Fibroblast of lung (primary cell): ENCODE measurements around the gene YAF2. TPM values are rescaled to one million over a fixed set of nuclear protein-coding genes. Genes with fewer than 3 reads are reported as not detected.

ENCODE experiments used
- DNase-seq, 2 donors: peaks; one replicate each; pipeline versions ENCODE4 v3.0.0 to v3.0.0-alpha.2; 2010; ENCODE audit warnings: low read depth in 2 of 2
- H2AFZ ChIP-seq: 2 replicates; pipeline ENCODE4 v1.5.1; 2012; ENCODE audit warnings: low read length, control low read depth, inconsistent platforms
- H3K27ac ChIP-seq: 2 replicates; pipeline ENCODE4 v1.5.1; 2011; ENCODE audit warnings: low read length, control low read depth; ENCODE audit not compliant: insufficient read depth
- H3K27me3 ChIP-seq: 2 replicates; pipeline ENCODE4 v1.5.1; 2011; ENCODE audit warnings: mild to moderate bottlenecking, low read length; ENCODE audit not compliant: control insufficient read depth, insufficient read depth
- H3K36me3 ChIP-seq: 2 replicates; pipeline ENCODE4 v1.5.1; 2011; ENCODE audit warnings: low read length; ENCODE audit not compliant: control insufficient read depth, insufficient read depth
- H3K4me1 ChIP-seq: 2 replicates; pipeline ENCODE4 v1.5.1; 2011; ENCODE audit warnings: low read length; ENCODE audit not compliant: control insufficient read depth, insufficient read depth; ENCODE audit errors: extremely low read depth
- H3K4me2 ChIP-seq: 2 replicates; pipeline ENCODE4 v1.5.1; 2011; ENCODE audit warnings: low read length, control low read depth; ENCODE audit not compliant: insufficient read depth; ENCODE audit errors: extremely low read depth
- H3K4me3 ChIP-seq, 4 experiments: fragments of 200-600 bp in 1 of 4; sonication (generic) in 1 of 4; replicated peaks in 1 of 4; 2 replicates each; pipeline ENCODE4 v1.5.1; 2011 to 2016; ENCODE audit warnings: low read length in 4 of 4, low read depth in 3 of 4, mild to moderate bottlenecking in 3 of 4, control low read depth in 2 of 4, inconsistent platforms in 1 of 4, mixed read lengths in 1 of 4; ENCODE audit not compliant: insufficient read depth in 1 of 4; ENCODE audit errors: control extremely low read depth in 1 of 4
- H3K79me2 ChIP-seq: 2 replicates; pipeline ENCODE4 v1.5.1; 2012; ENCODE audit warnings: mild to moderate bottlenecking, low read length, inconsistent platforms; ENCODE audit not compliant: control insufficient read depth, insufficient read depth
- H3K9ac ChIP-seq: 2 replicates; pipeline ENCODE4 v1.5.1; 2011; ENCODE audit warnings: mild to moderate bottlenecking, low read length, control low read depth; ENCODE audit not compliant: insufficient read depth
- H3K9me3 ChIP-seq: 2 replicates; pipeline ENCODE4 v1.5.1; 2012; ENCODE audit warnings: low read depth, low read length; ENCODE audit not compliant: control insufficient read depth, insufficient read depth
- H4K20me1 ChIP-seq: 2 replicates; pipeline ENCODE4 v1.5.1; 2011; ENCODE audit warnings: low read length; ENCODE audit not compliant: control insufficient read depth, insufficient read depth; ENCODE audit errors: extremely low read depth
- EZH2 ChIP-seq: IDR thresholded peaks from 2 replicates; pipeline ENCODE4 v1.5.1; 2012; ENCODE audit warnings: low read length, control low read depth, mild to moderate bottlenecking; ENCODE audit errors: missing control alignments
- polyA plus RNA-seq, 2 donors: library from polyadenylated mRNA; depleted of rRNA in 1 of 2; stranded (reverse) in 1 of 2; unstranded in 1 of 2; fragments of >200 nt; gene quantifications; 2 replicates each; pipeline ENCODE4 v1.2.1, GENCODE V29; 2011 to 2012; ENCODE audit warnings: missing spikeins in 1 of 2
- total RNA-seq: library from RNA; depleted of rRNA; stranded (reverse); fragments of >200 nt; gene quantifications from 2 replicates; pipeline ENCODE4 v1.2.1, GENCODE V29; 2014
- TF ChIP-seq, protein P1 (sequence below), 2 donors: IDR thresholded peaks in 1 of 2; conservative IDR thresholded peaks in 1 of 2; 1 replicate in 1 of 2; 2 replicates in 1 of 2; pipeline ENCODE4 v1.5.1; 2011 to 2012; ENCODE audit warnings: low read length in 2 of 2, control low read depth in 1 of 2, inconsistent platforms in 1 of 2, low read depth in 1 of 2, mild to moderate bottlenecking in 1 of 2

The YAF2 gene
- total and polyA plus RNA-seq, 2 donors (not counting 1 experiment from before 2014, with no cell fraction given), result 18.0 to 25.2 TPM

DNA sequence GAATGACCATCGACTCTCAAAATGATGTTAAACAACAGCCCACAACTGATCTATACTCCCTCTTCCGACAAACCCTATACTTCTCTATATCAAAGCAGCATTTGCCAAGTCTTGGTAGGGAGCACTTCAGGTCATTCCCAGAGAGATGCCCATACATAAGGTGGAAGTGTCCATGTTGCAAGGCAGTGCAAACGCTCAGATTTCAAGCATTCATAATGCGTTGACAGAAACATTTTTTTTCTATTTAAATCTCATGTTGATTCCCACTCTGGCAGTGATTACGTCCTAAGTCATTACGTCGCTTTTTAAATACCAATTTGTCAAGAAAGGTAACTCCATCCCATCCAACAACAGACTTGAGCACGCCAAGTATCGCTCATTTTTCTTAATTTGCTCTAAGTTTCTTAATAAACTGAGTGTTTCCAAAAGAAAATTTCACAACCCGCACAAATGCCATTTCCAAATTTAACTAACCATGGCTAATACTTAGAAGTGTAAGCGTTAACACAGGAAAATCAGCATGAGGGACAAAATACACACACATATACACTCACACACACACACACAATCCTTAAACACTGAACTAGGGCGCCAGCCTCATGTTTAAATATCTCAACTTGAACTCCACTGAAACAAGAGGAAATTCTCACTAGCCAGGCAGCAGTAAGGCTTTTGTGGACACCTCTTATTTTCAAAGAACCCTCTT, 94.4 kb downstream of the YAF2 start:
- TF ChIP-seq EZH2, result no peak
- TF ChIP-seq, protein P1, sequence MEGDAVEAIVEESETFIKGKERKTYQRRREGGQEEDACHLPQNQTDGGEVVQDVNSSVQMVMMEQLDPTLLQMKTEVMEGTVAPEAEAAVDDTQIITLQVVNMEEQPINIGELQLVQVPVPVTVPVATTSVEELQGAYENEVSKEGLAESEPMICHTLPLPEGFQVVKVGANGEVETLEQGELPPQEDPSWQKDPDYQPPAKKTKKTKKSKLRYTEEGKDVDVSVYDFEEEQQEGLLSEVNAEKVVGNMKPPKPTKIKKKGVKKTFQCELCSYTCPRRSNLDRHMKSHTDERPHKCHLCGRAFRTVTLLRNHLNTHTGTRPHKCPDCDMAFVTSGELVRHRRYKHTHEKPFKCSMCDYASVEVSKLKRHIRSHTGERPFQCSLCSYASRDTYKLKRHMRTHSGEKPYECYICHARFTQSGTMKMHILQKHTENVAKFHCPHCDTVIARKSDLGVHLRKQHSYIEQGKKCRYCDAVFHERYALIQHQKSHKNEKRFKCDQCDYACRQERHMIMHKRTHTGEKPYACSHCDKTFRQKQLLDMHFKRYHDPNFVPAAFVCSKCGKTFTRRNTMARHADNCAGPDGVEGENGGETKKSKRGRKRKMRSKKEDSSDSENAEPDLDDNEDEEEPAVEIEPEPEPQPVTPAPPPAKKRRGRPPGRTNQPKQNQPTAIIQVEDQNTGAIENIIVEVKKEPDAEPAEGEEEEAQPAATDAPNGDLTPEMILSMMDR (conservative IDR thresholded peaks at IDR 0.05 in 1 of 2, IDR thresholded peaks at IDR 0.05 in 1 of 2; ENCODE audit: low read depth in 1 of 2, low read length in 2 of 2), result no peak
- H4K20me1 ChIP-seq, result no peaks in the 10 kb centered on the region
- peaks cover 3% of the 10 kb centered on the region for H3K4me1 ChIP-seq
- H3K4me3 ChIP-seq, result peak overlapping the region; percentile 69 to 92 (median 74)
- H3K79me2 ChIP-seq, result peaks cover 31% of the 10 kb centered on the region
- H3K36me3 ChIP-seq, result no peaks in the 10 kb centered on the region
- H3K9ac ChIP-seq, result peak overlapping the region; percentile 62
- H2AFZ ChIP-seq, result no peak overlapping the region
- H3K27me3 ChIP-seq, result no peaks in the 10 kb centered on the region
- H3K4me2 ChIP-seq, result peak overlapping the region; percentile 53
- H3K9me3 ChIP-seq, result no peaks in the 10 kb centered on the region
- H3K27ac ChIP-seq, result no peak overlapping the region
- DNase-seq, result peak; percentile 37 to 44

DNA sequence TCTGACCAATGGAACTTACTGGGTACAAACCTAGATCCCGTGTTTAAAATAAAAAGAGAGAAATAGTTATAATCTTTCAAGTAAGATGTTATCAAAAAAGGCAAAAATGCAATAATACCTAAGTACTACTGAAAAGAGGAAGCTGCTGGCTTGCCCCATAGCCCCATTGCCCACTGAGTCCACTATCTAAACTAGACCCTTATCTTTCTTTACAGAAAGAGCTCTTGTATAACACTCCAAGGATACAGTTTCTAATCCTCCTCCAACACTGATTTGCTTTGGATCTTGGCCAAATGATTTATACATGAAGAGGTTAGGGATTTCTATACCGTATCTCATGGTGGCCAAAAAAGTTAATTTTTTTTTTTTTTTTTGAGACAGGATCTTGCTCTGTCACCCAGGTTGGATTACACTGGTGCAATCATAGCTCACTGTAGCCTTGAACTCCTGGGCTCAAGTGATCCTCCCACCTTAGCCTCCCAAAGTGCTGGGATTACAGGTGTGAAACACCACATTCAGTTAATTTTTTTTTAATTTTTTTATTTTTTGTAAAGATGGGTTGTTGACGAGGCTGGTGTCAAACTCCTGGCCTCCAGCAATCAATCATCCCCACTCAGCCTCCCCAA, 96.0 kb downstream of the YAF2 start:
- no peak for DNase-seq
- Histone ChIP-seq H3K79me2 (peaks cover 38% of the 10 kb centered on the region), H3K4me1 (peaks cover 3% of the 10 kb centered on the region), H3K4me2 (no peak overlapping the region), H3K27me3 (no peaks in the 10 kb centered on the region), H3K4me3 (no peak overlapping the region), H2AFZ (no peak overlapping the region), H3K36me3 (no peaks in the 10 kb centered on the region), H3K9ac (no peak overlapping the region), H4K20me1 (no peaks in the 10 kb centered on the region), H3K27ac (no peak overlapping the region), H3K9me3 (no peaks in the 10 kb centered on the region)
- TF ChIP-seq EZH2, result no peak
- TF ChIP-seq, protein P1 (conservative IDR thresholded peaks at IDR 0.05 in 1 of 2, IDR thresholded peaks at IDR 0.05 in 1 of 2; ENCODE audit: low read depth in 1 of 2, low read length in 2 of 2), result no peak

DNA sequence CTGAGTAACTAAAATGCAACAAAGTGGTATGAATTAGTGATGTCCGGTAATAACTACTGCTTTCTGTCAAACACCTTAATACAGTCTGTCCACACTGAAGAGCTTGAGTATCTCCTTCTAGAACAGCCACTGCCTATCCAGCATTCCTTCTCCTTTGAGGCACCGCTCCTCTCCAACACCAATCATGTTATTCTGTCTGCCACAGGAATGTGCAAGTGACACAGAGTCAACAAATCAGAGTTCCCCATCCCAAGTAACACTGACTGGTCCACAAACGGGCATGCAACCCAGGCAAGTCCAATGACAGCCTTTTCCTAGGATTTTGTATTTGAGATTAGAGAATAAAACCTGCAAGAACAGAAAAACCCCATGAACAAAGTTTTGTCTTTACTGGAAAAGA, 97.1 kb downstream of the YAF2 start:
- Histone ChIP-seq H3K27me3 (no peaks in the 10 kb centered on the region), H3K36me3 (no peaks in the 10 kb centered on the region), H2AFZ (no peak overlapping the region), H3K9ac (no peak overlapping the region), H3K79me2 (peaks cover 46% of the 10 kb centered on the region), H3K27ac (no peak overlapping the region), H3K4me1 (peaks cover 3% of the 10 kb centered on the region), H3K4me2 (no peak overlapping the region), H4K20me1 (no peaks in the 10 kb centered on the region), H3K4me3 (no peak overlapping the region), H3K9me3 (no peaks in the 10 kb centered on the region)
- TF ChIP-seq EZH2, result no peak
- TF ChIP-seq, protein P1 (conservative IDR thresholded peaks at IDR 0.05 in 1 of 2, IDR thresholded peaks at IDR 0.05 in 1 of 2; ENCODE audit: low read depth in 1 of 2, low read length in 2 of 2), result no peak
- peak; percentile 12 to 84 for DNase-seq
